ENCODE results near the gene GPHN. TPM values are rescaled to one million over a fixed set of nuclear protein-coding genes. Genes with fewer than 3 reads are reported as not detected.

The GPHN gene
- total RNA-seq, 1 experiment from 2014 or later = 4.1 TPM

DNA sequence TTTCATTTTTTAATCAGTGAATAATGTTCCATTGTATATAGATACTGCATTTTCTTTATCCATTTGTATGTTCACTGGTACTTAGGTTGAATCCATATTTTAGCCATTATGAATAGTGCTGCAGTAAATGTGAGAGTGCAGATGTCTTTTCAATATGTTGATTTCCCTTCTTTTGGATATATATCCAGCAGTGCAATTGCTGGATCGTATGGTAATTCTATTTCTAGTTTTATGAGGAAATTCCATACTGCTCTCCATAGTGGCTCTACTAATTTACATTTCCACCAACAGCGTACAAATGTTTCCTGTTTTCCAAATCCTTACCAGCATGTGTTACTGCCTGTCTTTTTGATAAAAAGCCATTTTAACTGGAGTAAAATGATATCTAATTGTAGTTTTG is 392.8 kb downstream of the GPHN start:
- Histone ChIP-seq H3K9me3 (ENCODE audit: low read length) (peaks cover 14% of the 10 kb centered on the region), H3K4me2 (ENCODE audit: low read depth, low read length, poor library complexity, severe bottlenecking) (no peak overlapping the region), H3K4me3 (ENCODE audit: low read length) (no peak overlapping the region), H3K27me3 (ENCODE audit: low read length) (no peaks in the 10 kb centered on the region), H3K4me1 (ENCODE audit: low read length) (no peaks in the 10 kb centered on the region), H3K27ac (ENCODE audit: low read length) (no peak overlapping the region), H4K20me1 (ENCODE audit: insufficient read depth, low read depth, low read length) (no peaks in the 10 kb centered on the region), H3K9ac (ENCODE audit: low read length) (no peak overlapping the region), H3K36me3 (ENCODE audit: insufficient read depth, low read length) (no peaks in the 10 kb centered on the region), H3K9me2 (replicated peaks; ENCODE audit: insufficient read depth, low read length) (0 out of 2 replicates have a peak, but pooled peaks cover 3% of the 10 kb centered on the region), H2AFZ (ENCODE audit: low read length) (no peak overlapping the region), H3K79me2 (ENCODE audit: low read length) (no peaks in the 10 kb centered on the region)
- DNase-seq = no peak

DNA sequence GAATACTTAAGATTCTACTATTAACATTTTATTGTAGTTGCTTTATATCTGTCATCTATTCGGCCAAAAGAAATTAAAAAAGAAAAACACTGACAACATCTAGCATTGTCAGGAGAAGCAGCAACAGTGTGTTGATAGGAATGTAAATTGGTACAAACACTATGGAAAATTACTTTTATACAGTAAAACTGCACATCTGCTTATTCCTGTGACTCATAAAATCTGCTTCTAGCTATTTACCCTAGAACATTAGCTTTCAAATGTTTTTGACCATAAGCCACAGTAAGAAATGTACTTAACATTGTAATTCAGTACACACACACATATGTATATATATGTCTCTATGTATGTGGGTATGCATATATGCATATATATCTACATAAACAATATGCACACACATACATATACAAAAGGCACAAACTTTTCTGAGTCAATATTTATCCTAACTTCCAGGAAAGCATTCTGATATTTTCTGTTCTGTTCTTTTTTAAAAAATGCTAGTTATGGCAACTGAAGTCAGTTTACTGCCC is 402.4 kb downstream of the GPHN start:
- Histone ChIP-seq H3K4me2 (ENCODE audit: low read depth, low read length, poor library complexity, severe bottlenecking) (no peak overlapping the region), H3K79me2 (ENCODE audit: low read length) (no peaks in the 10 kb centered on the region), H4K20me1 (ENCODE audit: insufficient read depth, low read depth, low read length) (no peaks in the 10 kb centered on the region), H3K4me1 (ENCODE audit: low read length) (no peaks in the 10 kb centered on the region), H3K36me3 (ENCODE audit: insufficient read depth, low read length) (no peaks in the 10 kb centered on the region), H3K4me3 (ENCODE audit: low read length) (no peak overlapping the region), H3K9me2 (replicated peaks; ENCODE audit: insufficient read depth, low read length) (no peaks in the 10 kb centered on the region), H3K27ac (ENCODE audit: low read length) (no peak overlapping the region), H3K9me3 (ENCODE audit: low read length) (no peaks in the 10 kb centered on the region), H3K27me3 (ENCODE audit: low read length) (no peaks in the 10 kb centered on the region), H3K9ac (ENCODE audit: low read length) (no peak overlapping the region), H2AFZ (ENCODE audit: low read length) (no peak overlapping the region)
- DNase-seq = no peak

DNA sequence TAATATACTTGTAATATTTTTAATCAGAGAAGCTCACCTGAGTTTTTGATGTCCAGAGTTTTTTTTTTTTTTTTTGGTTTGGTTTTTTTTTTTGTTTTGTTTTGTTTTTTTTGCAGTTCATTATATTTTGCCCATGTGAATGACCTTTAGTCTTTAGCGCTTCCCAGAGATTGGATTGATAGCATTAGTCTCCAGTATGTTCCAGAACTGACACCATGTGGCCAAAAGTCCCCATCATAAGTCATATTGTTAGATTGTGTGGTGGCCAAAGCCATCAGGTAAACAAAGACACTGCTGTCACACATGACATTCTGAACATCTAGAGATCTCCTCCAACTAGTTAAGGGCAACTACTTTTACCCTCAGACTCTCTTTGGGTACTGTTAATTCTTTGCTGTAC is 408.5 kb downstream of the GPHN start:
- no peaks in the 10 kb centered on the region for H3K27me3 ChIP-seq (ENCODE audit: low read length)
- no peaks in the 10 kb centered on the region for H3K9me2 ChIP-seq (replicated peaks; ENCODE audit: insufficient read depth, low read length)
- H3K36me3 ChIP-seq (ENCODE audit: insufficient read depth, low read length) = no peaks in the 10 kb centered on the region
- no peaks in the 10 kb centered on the region for H3K9me3 ChIP-seq (ENCODE audit: low read length)
- H2AFZ ChIP-seq (ENCODE audit: low read length) = no peak overlapping the region
- no peak overlapping the region for H3K4me2 ChIP-seq (ENCODE audit: low read depth, low read length, poor library complexity, severe bottlenecking)
- no peaks in the 10 kb centered on the region for H3K4me1 ChIP-seq (ENCODE audit: low read length)
- H3K79me2 ChIP-seq (ENCODE audit: low read length) = no peaks in the 10 kb centered on the region
- no peaks in the 10 kb centered on the region for H4K20me1 ChIP-seq (ENCODE audit: insufficient read depth, low read depth, low read length)
- no peak overlapping the region for H3K4me3 ChIP-seq (ENCODE audit: low read length)
- DNase-seq = no peak
- H3K9ac ChIP-seq (ENCODE audit: low read length) = no peak overlapping the region
- H3K27ac ChIP-seq (ENCODE audit: low read length) = no peak overlapping the region

DNA sequence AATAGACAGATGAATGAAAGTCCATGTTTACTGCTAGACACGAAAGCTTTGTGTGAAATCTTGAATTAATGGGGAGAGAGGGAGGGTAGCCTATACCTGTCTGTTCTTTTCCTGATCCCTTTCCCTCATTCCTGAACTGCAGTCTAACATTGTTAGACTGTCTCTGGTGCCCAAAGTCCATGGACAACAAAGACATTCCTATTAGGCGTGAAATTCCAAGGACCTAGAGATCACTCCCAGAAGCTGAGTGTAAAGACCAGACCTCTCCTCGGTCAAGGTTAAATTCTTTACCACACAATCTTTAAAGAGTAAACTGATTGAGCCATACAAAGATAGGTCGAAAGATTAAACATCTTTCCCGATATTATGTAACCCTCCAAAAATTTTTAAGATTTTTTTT is 410.6 kb downstream of the GPHN start:
- no peaks in the 10 kb centered on the region for H4K20me1 ChIP-seq (ENCODE audit: insufficient read depth, low read depth, low read length)
- no peak overlapping the region for H3K4me2 ChIP-seq (ENCODE audit: low read depth, low read length, poor library complexity, severe bottlenecking)
- DNase-seq = no peak
- H3K4me3 ChIP-seq (ENCODE audit: low read length) = no peak overlapping the region
- no peak overlapping the region for H2AFZ ChIP-seq (ENCODE audit: low read length)
- H3K4me1 ChIP-seq (ENCODE audit: low read length) = no peaks in the 10 kb centered on the region
- no peaks in the 10 kb centered on the region for H3K79me2 ChIP-seq (ENCODE audit: low read length)
- H3K9me3 ChIP-seq (ENCODE audit: low read length) = no peaks in the 10 kb centered on the region
- no peak overlapping the region for H3K9ac ChIP-seq (ENCODE audit: low read length)
- H3K27ac ChIP-seq (ENCODE audit: low read length) = no peak overlapping the region
- H3K27me3 ChIP-seq (ENCODE audit: low read length) = no peaks in the 10 kb centered on the region
- H3K9me2 ChIP-seq (replicated peaks; ENCODE audit: insufficient read depth, low read length) = no peaks in the 10 kb centered on the region
- H3K36me3 ChIP-seq (ENCODE audit: insufficient read depth, low read length) = no peaks in the 10 kb centered on the region

DNA sequence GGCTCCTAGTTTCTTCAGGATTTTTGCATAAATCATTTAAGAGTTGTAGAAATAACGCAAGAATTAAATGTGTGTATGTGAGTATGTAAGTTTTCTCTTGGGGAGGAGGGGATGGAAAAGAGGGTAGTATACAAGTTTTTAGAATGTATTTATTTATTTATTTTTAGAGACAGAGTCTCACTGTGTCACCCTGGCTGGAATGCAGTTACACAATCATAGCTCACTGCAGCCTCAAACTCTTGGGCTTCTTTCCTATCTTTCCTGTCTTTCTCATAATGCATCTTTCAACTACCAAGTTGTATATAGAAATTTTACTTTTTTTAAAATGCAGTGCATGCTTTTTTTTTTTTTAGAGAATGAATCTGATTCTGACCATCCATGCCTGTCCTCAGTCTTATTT is 412.2 kb downstream of the GPHN start:
- Histone ChIP-seq H3K27me3 (ENCODE audit: low read length) (no peaks in the 10 kb centered on the region), H3K9me3 (ENCODE audit: low read length) (no peaks in the 10 kb centered on the region), H3K4me2 (ENCODE audit: low read depth, low read length, poor library complexity, severe bottlenecking) (no peak overlapping the region), H3K4me1 (ENCODE audit: low read length) (no peaks in the 10 kb centered on the region), H2AFZ (ENCODE audit: low read length) (no peak overlapping the region), H3K9ac (ENCODE audit: low read length) (no peak overlapping the region), H3K79me2 (ENCODE audit: low read length) (no peaks in the 10 kb centered on the region), H4K20me1 (ENCODE audit: insufficient read depth, low read depth, low read length) (no peaks in the 10 kb centered on the region), H3K4me3 (ENCODE audit: low read length) (no peak overlapping the region), H3K9me2 (replicated peaks; ENCODE audit: insufficient read depth, low read length) (no peaks in the 10 kb centered on the region), H3K27ac (ENCODE audit: low read length) (no peak overlapping the region), H3K36me3 (ENCODE audit: insufficient read depth, low read length) (no peaks in the 10 kb centered on the region)
- no peak for DNase-seq

DNA sequence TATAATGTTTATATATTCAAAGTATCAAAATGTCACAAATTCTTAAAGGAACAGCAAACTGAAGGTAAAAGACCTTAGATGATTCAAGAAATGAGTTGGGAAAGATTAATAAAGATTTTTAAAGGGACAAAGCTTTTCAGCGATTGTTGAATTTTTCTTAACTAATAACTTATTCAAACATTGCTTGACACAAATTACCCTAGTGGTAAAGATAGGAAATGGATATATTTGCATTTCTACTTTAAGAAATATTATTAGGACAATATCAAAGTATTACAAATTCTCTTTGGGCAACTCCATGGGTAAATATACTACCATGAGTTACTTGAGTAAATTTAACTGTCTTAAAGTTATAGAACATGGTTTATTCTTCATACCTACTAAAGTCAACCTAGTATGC is 415.3 kb downstream of the GPHN start:
- Histone ChIP-seq H2AFZ (ENCODE audit: low read length) (no peak overlapping the region), H3K9me3 (ENCODE audit: low read length) (no peaks in the 10 kb centered on the region), H3K9ac (ENCODE audit: low read length) (no peak overlapping the region), H3K4me3 (ENCODE audit: low read length) (no peak overlapping the region), H3K27ac (ENCODE audit: low read length) (no peak overlapping the region), H3K9me2 (replicated peaks; ENCODE audit: insufficient read depth, low read length) (no peaks in the 10 kb centered on the region), H3K4me1 (ENCODE audit: low read length) (no peaks in the 10 kb centered on the region), H3K36me3 (ENCODE audit: insufficient read depth, low read length) (no peaks in the 10 kb centered on the region), H3K79me2 (ENCODE audit: low read length) (no peaks in the 10 kb centered on the region), H3K27me3 (ENCODE audit: low read length) (no peaks in the 10 kb centered on the region), H3K4me2 (ENCODE audit: low read depth, low read length, poor library complexity, severe bottlenecking) (no peak overlapping the region), H4K20me1 (ENCODE audit: insufficient read depth, low read depth, low read length) (no peaks in the 10 kb centered on the region)
- DNase-seq = no peak

DNA sequence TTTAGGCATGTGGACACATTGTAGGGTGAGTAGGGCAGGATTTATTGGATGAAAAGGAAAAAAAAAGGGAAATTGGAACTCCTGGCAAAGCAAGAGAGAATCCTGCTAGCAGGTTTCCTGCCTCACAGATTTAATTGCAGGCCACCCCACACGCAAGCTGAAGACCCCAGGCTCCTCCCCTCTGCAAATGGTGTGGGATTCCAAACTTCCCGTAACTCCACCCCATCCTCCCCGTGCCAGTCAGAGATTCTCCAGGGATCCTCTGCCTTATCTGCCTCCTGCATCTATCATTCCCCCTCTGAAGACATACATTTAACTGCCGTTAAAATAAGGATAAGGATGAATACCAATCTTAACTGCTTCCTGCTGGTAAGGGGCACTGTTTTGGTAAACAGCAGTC is 431.5 kb downstream of the GPHN start:
- Histone ChIP-seq H3K4me2 (ENCODE audit: low read depth, low read length, poor library complexity, severe bottlenecking) (no peak overlapping the region), H4K20me1 (ENCODE audit: insufficient read depth, low read depth, low read length) (no peaks in the 10 kb centered on the region), H3K9me2 (replicated peaks; ENCODE audit: insufficient read depth, low read length) (no peaks in the 10 kb centered on the region), H3K4me1 (ENCODE audit: low read length) (no peaks in the 10 kb centered on the region), H3K9me3 (ENCODE audit: low read length) (peaks cover 22% of the 10 kb centered on the region), H3K79me2 (ENCODE audit: low read length) (no peaks in the 10 kb centered on the region), H3K27ac (ENCODE audit: low read length) (no peak overlapping the region), H3K4me3 (ENCODE audit: low read length) (no peak overlapping the region), H3K27me3 (ENCODE audit: low read length) (no peaks in the 10 kb centered on the region), H2AFZ (ENCODE audit: low read length) (no peak overlapping the region), H3K36me3 (ENCODE audit: insufficient read depth, low read length) (no peaks in the 10 kb centered on the region), H3K9ac (ENCODE audit: low read length) (no peak overlapping the region)
- DNase-seq = no peak

DNA sequence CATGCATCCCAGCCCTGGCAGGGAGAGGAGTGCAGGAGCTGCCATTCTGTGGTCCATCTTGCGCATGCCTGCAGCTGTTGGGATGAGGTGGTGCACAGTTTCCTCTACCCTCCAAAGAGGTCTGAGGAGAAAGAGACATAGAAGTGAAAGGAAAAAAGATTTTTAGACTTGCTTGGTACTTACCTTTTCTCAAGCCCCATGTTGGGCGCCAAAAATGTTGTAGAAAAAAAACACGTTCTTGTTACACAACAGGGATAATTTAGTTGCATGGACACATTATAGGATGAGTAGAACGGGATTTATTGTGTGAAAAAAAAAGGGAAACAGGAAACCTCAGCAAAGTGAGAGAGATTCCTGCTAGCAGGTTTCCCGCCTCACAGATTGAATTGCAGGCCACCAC is 436.9 kb downstream of the GPHN start:
- no peak overlapping the region for H3K4me2 ChIP-seq (ENCODE audit: low read depth, low read length, poor library complexity, severe bottlenecking)
- H3K36me3 ChIP-seq (ENCODE audit: insufficient read depth, low read length) = no peaks in the 10 kb centered on the region
- H3K4me3 ChIP-seq (ENCODE audit: low read length) = no peak overlapping the region
- peak; percentile 52 for DNase-seq
- no peaks in the 10 kb centered on the region for H3K27me3 ChIP-seq (ENCODE audit: low read length)
- H3K79me2 ChIP-seq (ENCODE audit: low read length) = no peaks in the 10 kb centered on the region
- H3K9me3 ChIP-seq (ENCODE audit: low read length) = peaks cover 38% of the 10 kb centered on the region
- no peaks in the 10 kb centered on the region for H3K9me2 ChIP-seq (replicated peaks; ENCODE audit: insufficient read depth, low read length)
- no peak overlapping the region for H3K9ac ChIP-seq (ENCODE audit: low read length)
- H3K4me1 ChIP-seq (ENCODE audit: low read length) = no peaks in the 10 kb centered on the region
- no peaks in the 10 kb centered on the region for H4K20me1 ChIP-seq (ENCODE audit: insufficient read depth, low read depth, low read length)
- no peak overlapping the region for H3K27ac ChIP-seq (ENCODE audit: low read length)
- no peak overlapping the region for H2AFZ ChIP-seq (ENCODE audit: low read length)

DNA sequence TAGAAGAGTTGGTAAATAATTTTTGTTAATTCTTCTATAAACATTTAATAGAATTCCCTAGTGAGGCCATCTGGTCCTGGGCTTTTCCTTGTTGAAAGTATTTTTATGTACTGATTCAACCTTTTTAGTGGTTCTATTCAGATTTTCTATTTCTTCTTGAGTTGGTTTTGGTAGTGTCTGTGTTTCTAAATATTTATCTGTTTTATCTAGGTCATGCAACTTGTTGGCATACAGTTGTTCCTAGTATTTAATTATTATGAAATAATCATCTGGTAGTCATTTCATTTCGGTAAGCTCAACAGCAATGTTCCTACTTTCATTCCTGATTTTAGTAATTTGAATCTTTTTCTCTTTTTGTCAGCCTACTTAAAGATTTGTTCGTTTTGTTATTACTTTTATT is 447.2 kb downstream of the GPHN start:
- Histone ChIP-seq H3K9me3 (ENCODE audit: low read length) (peaks cover 16% of the 10 kb centered on the region), H3K9me2 (replicated peaks; ENCODE audit: insufficient read depth, low read length) (no peaks in the 10 kb centered on the region), H4K20me1 (ENCODE audit: insufficient read depth, low read depth, low read length) (no peaks in the 10 kb centered on the region), H3K36me3 (ENCODE audit: insufficient read depth, low read length) (no peaks in the 10 kb centered on the region), H3K79me2 (ENCODE audit: low read length) (no peaks in the 10 kb centered on the region), H3K27ac (ENCODE audit: low read length) (no peak overlapping the region), H2AFZ (ENCODE audit: low read length) (no peak overlapping the region), H3K9ac (ENCODE audit: low read length) (no peak overlapping the region), H3K4me3 (ENCODE audit: low read length) (no peak overlapping the region), H3K27me3 (ENCODE audit: low read length) (no peaks in the 10 kb centered on the region), H3K4me1 (ENCODE audit: low read length) (no peaks in the 10 kb centered on the region), H3K4me2 (ENCODE audit: low read depth, low read length, poor library complexity, severe bottlenecking) (no peak overlapping the region)
- no peak for DNase-seq
